Transverse colon (tissue), 4 donors: ENCODE measurements around the gene IZUMO4. TPM values are rescaled to one million over a fixed set of nuclear protein-coding genes. Genes with fewer than 3 reads are reported as not detected.
"Not testable (repeated sequence)": the region's sequence is repeated elsewhere in the genome, so short reads cannot be mapped to it uniquely, and the experiment has no call there.

Experiments
- DNase-seq: peaks from one replicate; pipeline ENCODE4 v3.0.0-alpha.2; 2019
- H3K27ac ChIP-seq, 4 donors: fragments of 200-600 bp; sonication (generic); 2 replicates each; pipeline ENCODE4 v1.5.1; 2016 to 2018; ENCODE audit warnings: inconsistent platforms in 4 of 4
- H3K27me3 ChIP-seq: fragments of 200-600 bp; sonication (generic); 2 replicates; pipeline ENCODE4 v1.5.1; 2017; ENCODE audit warnings: inconsistent platforms
- H3K36me3 ChIP-seq, 4 donors: fragments of 200-600 bp; sonication (generic); 2 replicates each; pipeline ENCODE4 v1.5.1; 2017 to 2019; ENCODE audit warnings: inconsistent platforms in 4 of 4
- H3K4me1 ChIP-seq, 4 donors: fragments of 200-600 bp; sonication (generic); 2 replicates each; pipeline ENCODE4 v1.5.1; 2017 to 2020; ENCODE audit warnings: inconsistent platforms in 4 of 4
- H3K4me3 ChIP-seq, 4 donors: fragments of 200-600 bp; sonication (generic); 1 replicate in 1 of 4; 2 replicates in 3 of 4; pipeline versions ENCODE4 v1.5.1 to v1.6.1; 2017 to 2019; ENCODE audit warnings: inconsistent platforms in 4 of 4
- H3K9me3 ChIP-seq, 2 donors: fragments of 200-600 bp; sonication (generic); 2 replicates each; pipeline ENCODE4 v1.5.1; 2017 to 2019; ENCODE audit warnings: inconsistent platforms in 2 of 2
- EP300 ChIP-seq: sonication (generic); formaldehyde crosslinking; IDR thresholded peaks from one replicate; pipeline ENCODE4 v1.6.1; 2017; ENCODE audit warnings: antibody characterized with exemption, low read depth
- POLR2A ChIP-seq: fragments of 450-650 bp; IDR thresholded peaks from one replicate; pipeline ENCODE4 v1.6.1; 2016; ENCODE audit warnings: antibody characterized with exemption, mild to moderate bottlenecking, moderate library complexity
- POLR2AphosphoS5 ChIP-seq, 3 donors: sonication (generic); formaldehyde crosslinking; IDR thresholded peaks; one replicate each; pipeline ENCODE4 v1.6.1; 2016; ENCODE audit warnings: antibody characterized with exemption in 3 of 3
- WGBS, 2 donors: methylation state at CpG; one replicate each; pipeline ENCODE4 v1.1.5; 2018; ENCODE audit warnings: low coverage in 1 of 2; 5-methylcytosine and 5-hydroxymethylcytosine counted together
- in situ Hi-C, 4 donors: fragments of 200-750 bp; cut with MboI; loops; one replicate each; pipeline versions ENCODE4 v1.15.0 to v1.15.1; 2017; ENCODE audit warnings: low sequenced_read_pairs in 3 of 4, low pct_ligation_motif_present in 1 of 4, low pct_unique_long_range_greater_than_20kb in 1 of 4
- intact Hi-C: fragments of 100-400 bp; cut with DNase I; formaldehyde crosslinking; loops from one replicate; pipeline ENCODE4 v1.15.1; 2023; ENCODE audit warnings: low total_unique reads
- total RNA-seq, 4 donors: library from RNA; depleted of rRNA; stranded (reverse); fragments of >200 nt; gene quantifications; one replicate each; pipeline ENCODE4 v1.1.0, GENCODE V29; 2016
- TF ChIP-seq, protein P1 (sequence below), 5 experiments: fragments of 200-600 bp in 3 of 5; fragments of 450-650 bp in 2 of 5; sonication (generic) in 3 of 5; IDR thresholded peaks; 1 replicate in 2 of 5; 2 replicates in 3 of 5; pipeline ENCODE4 v1.5.1; 2016 to 2017; ENCODE audit warnings: antibody characterized with exemption in 5 of 5, inconsistent platforms in 3 of 5, mild to moderate bottlenecking in 2 of 5, moderate library complexity in 1 of 5

The IZUMO4 gene
- total RNA-seq, 4 donors from 2014 or later = 2.3 to 5.4 TPM; not detected in 2

DNA sequence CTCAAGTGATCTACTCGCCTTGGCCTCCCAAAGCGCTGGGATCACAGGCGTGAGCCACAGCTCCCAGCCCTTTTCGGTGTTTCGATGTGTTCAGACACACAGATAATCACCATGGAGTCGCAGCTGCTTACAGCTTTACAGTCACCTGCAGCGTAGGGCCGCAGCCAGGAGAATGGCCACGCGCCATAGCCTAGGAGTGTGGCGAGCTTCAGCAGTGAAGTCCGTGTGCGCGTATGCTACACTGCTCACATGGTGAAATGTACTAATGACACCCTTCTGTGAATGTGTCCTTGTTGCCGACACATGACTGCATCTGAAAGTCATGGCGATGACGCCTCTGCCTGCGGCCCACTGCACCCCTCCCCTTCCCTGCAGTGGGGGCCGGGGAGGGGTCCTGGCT is 31.0 kb downstream of the IZUMO4 start:
- H3K9me3 ChIP-seq = no peaks in the 10 kb centered on the region
- no peaks in the 10 kb centered on the region for H3K27me3 ChIP-seq
- intact Hi-C loops = no loop called here
- H3K27ac ChIP-seq = no peak overlapping the region
- H3K4me1 ChIP-seq = no peaks in the 10 kb centered on the region
- no peak for DNase-seq
- peaks cover 0 to 58% (median 21%) of the 10 kb centered on the region in 4 donors for H3K36me3 ChIP-seq
- in situ Hi-C loops = no loop called here
- TF ChIP-seq POLR2AphosphoS5 (IDR thresholded peaks at IDR 0.05) (no peak), EP300 (no peak), POLR2A (no peak)
- TF ChIP-seq, protein P1, sequence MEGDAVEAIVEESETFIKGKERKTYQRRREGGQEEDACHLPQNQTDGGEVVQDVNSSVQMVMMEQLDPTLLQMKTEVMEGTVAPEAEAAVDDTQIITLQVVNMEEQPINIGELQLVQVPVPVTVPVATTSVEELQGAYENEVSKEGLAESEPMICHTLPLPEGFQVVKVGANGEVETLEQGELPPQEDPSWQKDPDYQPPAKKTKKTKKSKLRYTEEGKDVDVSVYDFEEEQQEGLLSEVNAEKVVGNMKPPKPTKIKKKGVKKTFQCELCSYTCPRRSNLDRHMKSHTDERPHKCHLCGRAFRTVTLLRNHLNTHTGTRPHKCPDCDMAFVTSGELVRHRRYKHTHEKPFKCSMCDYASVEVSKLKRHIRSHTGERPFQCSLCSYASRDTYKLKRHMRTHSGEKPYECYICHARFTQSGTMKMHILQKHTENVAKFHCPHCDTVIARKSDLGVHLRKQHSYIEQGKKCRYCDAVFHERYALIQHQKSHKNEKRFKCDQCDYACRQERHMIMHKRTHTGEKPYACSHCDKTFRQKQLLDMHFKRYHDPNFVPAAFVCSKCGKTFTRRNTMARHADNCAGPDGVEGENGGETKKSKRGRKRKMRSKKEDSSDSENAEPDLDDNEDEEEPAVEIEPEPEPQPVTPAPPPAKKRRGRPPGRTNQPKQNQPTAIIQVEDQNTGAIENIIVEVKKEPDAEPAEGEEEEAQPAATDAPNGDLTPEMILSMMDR (IDR thresholded peaks at IDR 0.05) = no peak
- 89% methylated on average over 18 of the region's 19 CpGs; no CpG with 5 or more reads in 1 of the 2 donors for WGBS, 2 donors
- no peak overlapping the region for H3K4me3 ChIP-seq

DNA sequence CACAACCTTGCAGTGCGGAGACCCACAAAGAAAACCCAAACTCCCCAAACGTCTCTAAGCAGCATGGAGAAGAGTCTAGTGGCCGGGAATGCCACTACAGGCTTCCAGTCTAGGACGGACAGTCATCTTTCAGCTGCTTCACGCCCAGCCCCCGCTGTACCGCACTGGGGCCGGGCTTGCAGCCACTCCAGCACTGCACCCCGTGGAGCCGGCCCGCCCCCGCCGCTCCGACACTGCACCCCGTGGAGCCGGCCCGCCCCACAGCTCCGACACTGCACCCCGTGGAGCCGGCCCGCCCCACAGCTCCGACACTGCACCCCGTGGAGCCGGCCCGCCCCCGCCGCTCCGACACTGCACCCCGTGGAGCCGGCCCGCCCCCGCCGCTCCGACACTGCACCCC is 31.5 kb downstream of the IZUMO4 start:
- intact Hi-C loops, H3K27me3 ChIP-seq, H3K4me1 ChIP-seq, DNase-seq, H3K9me3 ChIP-seq, H3K27ac ChIP-seq, H3K4me3 ChIP-seq, in situ Hi-C loops: not testable (repeated sequence)
- WGBS, 2 donors = 92% methylated on average over 16 of the region's 34 CpGs; no CpG with 5 or more reads in 1 of the 2 donors
- H3K36me3 ChIP-seq = peaks cover 0 to 53% (median 21%) of the 10 kb centered on the region in 4 donors

DNA sequence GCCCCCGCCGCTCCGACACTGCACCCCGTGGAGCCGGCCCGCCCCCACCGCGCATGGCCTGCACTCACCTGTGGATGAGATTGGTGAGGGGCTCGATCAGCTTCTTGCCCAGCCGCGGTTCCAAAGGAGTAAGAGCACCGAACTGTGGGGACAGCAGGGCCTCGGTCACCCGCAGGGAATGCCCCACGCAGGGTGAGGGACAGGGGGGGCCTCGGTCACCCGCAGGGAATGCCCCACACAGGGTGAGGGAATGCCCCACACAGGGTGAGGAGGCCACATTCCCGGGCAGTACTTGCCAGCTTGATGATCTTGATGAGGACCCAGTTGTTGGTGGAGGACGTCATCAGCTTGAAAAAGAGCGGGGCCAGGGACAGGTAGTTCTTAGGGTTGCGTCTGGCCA is 32.3 kb downstream of the IZUMO4 start:
- no peak for DNase-seq
- WGBS, 2 donors = 93% methylated on average over 11 of the region's 21 CpGs; no CpG with 5 or more reads in 1 of the 2 donors
- intact Hi-C loops = no loop called here
- H3K36me3 ChIP-seq = peaks cover 0 to 53% (median 24%) of the 10 kb centered on the region in 4 donors
- no peak overlapping the region for H3K27ac ChIP-seq
- no peaks in the 10 kb centered on the region for H3K9me3 ChIP-seq
- no peak for TF ChIP-seq POLR2A
- TF ChIP-seq, protein P1 (IDR thresholded peaks at IDR 0.05) = no peak
- TF ChIP-seq EP300 = no peak
- TF ChIP-seq POLR2AphosphoS5 (IDR thresholded peaks at IDR 0.05) = no peak
- in situ Hi-C loops = no loop called here
- H3K27me3 ChIP-seq = no peaks in the 10 kb centered on the region
- H3K4me1 ChIP-seq = no peaks in the 10 kb centered on the region
- no peak overlapping the region for H3K4me3 ChIP-seq

DNA sequence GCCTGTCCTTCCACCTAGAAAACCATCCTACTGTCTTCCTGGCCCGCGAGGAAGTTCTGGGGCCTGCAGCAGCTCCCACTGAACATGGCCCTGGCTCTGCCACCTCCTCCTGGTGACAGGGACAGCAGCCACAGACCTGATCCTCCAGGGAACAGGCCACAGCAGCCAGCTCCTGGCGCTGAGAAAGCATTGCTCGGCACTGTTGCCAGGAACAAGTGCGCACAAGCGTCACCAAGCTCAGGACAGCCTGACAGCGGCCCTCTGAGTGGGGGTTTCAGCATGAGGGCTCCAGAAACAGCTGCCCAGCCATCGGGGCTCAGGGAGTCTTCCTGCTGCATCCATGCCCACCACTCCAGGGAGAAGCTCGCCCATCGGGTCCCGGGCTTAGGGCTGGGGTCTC is 32.8 kb downstream of the IZUMO4 start:
- Histone ChIP-seq H3K4me1 (no peaks in the 10 kb centered on the region), H3K27ac (no peak overlapping the region), H3K36me3 (peaks cover 0 to 53% (median 24%) of the 10 kb centered on the region in 4 donors), H3K4me3 (no peak overlapping the region), H3K9me3 (no peaks in the 10 kb centered on the region), H3K27me3 (no peaks in the 10 kb centered on the region)
- TF ChIP-seq, protein P1 (IDR thresholded peaks at IDR 0.05) = no peak
- TF ChIP-seq POLR2A (no peak), EP300 (no peak), POLR2AphosphoS5 (IDR thresholded peaks at IDR 0.05) (no peak)
- intact Hi-C loops = no loop called here
- no peak for DNase-seq
- in situ Hi-C loops = no loop called here
- 94% methylated on average over 11 of the region's 11 CpGs; no CpG with 5 or more reads in 1 of the 2 donors for WGBS, 2 donors
